ENCODE data around the gene AGPAT2.

Gene AGPAT2

DNA sequence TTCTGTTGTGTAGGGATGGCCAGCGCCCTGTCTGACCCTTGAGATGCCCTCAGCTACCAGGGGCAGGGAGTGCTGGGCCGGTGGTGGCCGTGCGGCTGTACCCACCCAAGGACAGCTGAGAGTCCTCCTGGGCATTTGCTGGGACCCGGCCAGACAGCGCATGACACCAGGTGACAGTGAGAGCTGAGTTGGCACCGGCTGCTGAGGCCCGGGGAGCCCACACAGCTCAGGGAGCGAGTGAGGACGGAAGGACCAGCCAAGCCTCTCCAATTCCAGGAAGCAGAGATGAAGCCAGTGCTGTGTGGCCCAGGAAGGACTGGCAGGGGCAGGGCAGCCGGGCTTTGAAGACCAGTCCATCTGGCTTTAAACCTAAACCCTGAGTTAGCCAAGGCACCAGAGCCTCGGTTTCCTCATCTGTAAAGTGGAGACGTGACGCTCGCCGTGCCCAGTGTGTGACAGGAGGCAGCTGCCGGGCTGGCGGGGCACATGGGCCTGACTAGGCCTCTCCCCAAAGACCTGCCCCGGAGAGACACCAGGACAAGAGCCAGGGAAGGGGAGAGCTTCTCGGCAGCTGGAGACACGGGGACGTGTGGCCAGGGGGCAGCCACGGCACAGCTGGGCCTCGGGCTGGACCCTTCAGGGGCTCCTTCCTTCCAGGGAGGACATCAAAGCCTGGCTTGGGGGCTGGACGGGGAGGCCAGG, 3.0 kb upstream of the AGPAT2 start:
- TF ChIP-seq POU2F2 (IDR thresholded peaks at IDR 0.05; ENCODE audit: low read depth, low read length) (no peak), PAX5 (IDR thresholded peaks at IDR 0.05; ENCODE audit: insufficient read depth, low read length, severe bottlenecking) (no peak), POLR2AphosphoS5 (IDR thresholded peaks at IDR 0.05; ENCODE audit: low read depth, low read length) (no peak), TAF1 (IDR thresholded peaks at IDR 0.05; ENCODE audit: low read depth, low read length) (no peak), SPI1 (IDR thresholded peaks at IDR 0.05; ENCODE audit: low read depth, low read length) (no peak), POLR2A (IDR thresholded peaks at IDR 0.05; ENCODE audit: low read depth, low read length) (no peak)
- DNase-seq (ENCODE audit: insufficient read length, low spot score), result no peak
- FAIRE-seq, result no peak

DNA sequence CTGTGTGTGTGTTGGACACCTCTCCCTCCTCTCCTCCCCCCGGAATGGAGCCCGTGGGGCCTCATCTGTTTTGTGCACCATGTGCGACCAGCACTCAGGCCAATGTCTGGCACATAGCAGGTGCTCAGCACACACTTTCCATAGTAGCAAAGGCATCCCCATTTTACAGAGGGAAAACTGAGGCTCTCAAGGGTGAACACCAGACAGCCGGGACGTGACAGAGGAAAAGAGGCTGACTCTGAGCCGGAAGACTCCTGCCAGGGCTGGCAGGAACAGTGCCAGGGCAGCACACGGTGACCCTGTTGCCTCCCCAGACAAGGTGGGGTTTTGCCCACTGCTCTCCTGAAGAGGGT, 1.8 kb upstream of the AGPAT2 start:
- TF ChIP-seq TAF1 (IDR thresholded peaks at IDR 0.05; ENCODE audit: low read depth, low read length) (no peak), POU2F2 (IDR thresholded peaks at IDR 0.05; ENCODE audit: low read depth, low read length) (no peak), PAX5 (IDR thresholded peaks at IDR 0.05; ENCODE audit: insufficient read depth, low read length, severe bottlenecking) (no peak), POLR2A (IDR thresholded peaks at IDR 0.05; ENCODE audit: low read depth, low read length) (no peak), SPI1 (IDR thresholded peaks at IDR 0.05; ENCODE audit: low read depth, low read length) (no peak), POLR2AphosphoS5 (IDR thresholded peaks at IDR 0.05; ENCODE audit: low read depth, low read length) (no peak)
- FAIRE-seq, result no peak

DNA sequence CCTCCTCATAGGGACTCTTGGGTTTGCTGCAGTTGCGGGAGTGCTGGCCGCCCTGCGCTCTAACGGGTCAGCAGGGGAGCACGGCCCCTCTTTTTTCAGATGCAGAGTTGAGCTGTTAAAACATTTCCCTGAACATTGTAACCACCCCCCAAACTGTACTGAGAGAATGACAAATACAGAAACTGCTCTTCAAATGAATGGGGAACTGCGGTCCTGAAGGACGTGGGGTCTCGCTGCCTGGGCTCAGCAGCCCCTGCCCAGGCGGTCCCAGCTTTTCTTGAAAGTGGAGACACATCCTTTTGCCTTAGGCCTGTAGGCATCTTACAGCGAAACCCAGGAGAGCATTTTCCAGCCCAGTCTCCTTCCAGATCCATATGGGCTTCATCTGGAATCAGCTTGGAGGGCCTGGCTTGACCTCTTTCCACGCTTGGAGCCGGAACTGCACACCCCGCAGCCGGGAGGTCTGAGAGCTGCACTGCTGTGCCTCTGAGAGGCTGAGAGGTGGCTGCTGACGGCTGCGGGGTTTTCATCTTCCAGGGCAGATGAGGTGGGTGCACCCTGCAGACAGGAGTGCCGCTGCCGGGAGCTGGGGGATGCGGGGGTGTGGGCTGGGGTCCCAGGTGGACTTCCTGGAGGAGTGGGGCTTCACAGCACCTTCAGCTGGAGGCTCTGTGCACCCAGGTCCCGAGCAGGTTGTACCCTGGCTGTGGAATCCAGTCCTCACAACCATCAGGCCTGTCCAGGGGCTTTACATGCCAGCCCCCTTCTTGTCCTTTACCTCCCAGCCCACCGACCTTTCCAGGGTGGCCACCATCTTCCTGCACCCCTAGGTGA, 1.2 kb upstream of the AGPAT2 start:
- FAIRE-seq, result no peak
- TF ChIP-seq PAX5 (IDR thresholded peaks at IDR 0.05; ENCODE audit: insufficient read depth, low read length, severe bottlenecking) (no peak), SPI1 (IDR thresholded peaks at IDR 0.05; ENCODE audit: low read depth, low read length) (peak; percentile 86)

More for the DNA sequence above, 1.8 kb upstream of the AGPAT2 start:
- DNase-seq (ENCODE audit: insufficient read length, low spot score), result no peak

DNA sequence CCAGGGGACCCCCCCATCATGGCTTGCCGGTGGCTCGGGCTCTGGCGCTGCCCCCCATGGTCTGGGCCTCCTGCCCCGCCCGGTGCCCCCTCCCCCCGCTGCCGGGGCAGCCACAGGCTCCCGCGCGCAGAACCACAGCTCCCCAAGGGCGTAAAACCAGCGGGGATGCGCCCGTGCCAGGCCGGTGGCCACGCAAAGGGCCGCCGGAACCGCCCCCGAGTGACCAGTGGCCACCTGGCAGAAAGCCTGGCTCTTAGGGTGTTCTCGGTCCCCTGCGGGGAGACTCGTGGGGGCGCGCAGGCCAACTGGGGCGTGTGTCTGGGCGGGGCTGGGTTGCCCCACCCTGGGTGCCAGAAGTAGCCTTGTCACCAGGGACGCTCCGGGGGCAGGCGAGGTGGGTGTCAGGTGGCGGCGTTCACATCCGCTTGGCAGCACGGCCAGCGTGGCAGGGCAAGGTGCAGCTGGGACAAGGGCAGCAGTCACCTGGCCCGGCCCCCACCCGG, 515 bp upstream of the AGPAT2 start:
- DNase-seq (ENCODE audit: insufficient read length, low spot score) (no peak), FAIRE-seq (no peak)
- no peak for TF ChIP-seq PAX5 (IDR thresholded peaks at IDR 0.05; ENCODE audit: insufficient read depth, low read length, severe bottlenecking)
- TF ChIP-seq POLR2A (IDR thresholded peaks at IDR 0.05; ENCODE audit: low read depth, low read length), result no peak
- TF ChIP-seq SPI1 (IDR thresholded peaks at IDR 0.05; ENCODE audit: low read depth, low read length), result no peak
- no peak for TF ChIP-seq POU2F2 (IDR thresholded peaks at IDR 0.05; ENCODE audit: low read depth, low read length)
- TF ChIP-seq POLR2AphosphoS5 (IDR thresholded peaks at IDR 0.05; ENCODE audit: low read depth, low read length), result no peak
- TF ChIP-seq TAF1 (IDR thresholded peaks at IDR 0.05; ENCODE audit: low read depth, low read length), result no peak

More for the DNA sequence above, 1.2 kb upstream of the AGPAT2 start:
- no peak for DNase-seq (ENCODE audit: insufficient read length, low spot score)

DNA sequence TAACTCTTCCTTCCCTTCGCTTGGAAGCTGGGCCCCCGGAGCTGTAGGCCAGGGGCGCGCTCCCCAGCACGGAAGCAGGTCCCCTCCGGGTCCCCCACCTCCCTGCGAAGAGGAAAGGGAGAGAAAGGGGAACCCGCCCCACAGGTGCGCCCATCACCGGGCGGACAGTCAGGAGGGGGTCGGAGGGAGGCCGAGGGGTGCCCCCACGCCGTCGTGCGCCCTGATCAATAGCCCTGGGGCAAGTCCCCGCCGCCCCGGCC, 793 bp downstream of the AGPAT2 start:
- TF ChIP-seq SPI1 (IDR thresholded peaks at IDR 0.05; ENCODE audit: low read depth, low read length) (0 out of 2 replicates have a peak, but pooled peaks have one; percentile 3), POU2F2 (IDR thresholded peaks at IDR 0.05; ENCODE audit: low read depth, low read length) (no peak)
- FAIRE-seq, result no peak
- no peak for DNase-seq (ENCODE audit: insufficient read length, low spot score)

DNA sequence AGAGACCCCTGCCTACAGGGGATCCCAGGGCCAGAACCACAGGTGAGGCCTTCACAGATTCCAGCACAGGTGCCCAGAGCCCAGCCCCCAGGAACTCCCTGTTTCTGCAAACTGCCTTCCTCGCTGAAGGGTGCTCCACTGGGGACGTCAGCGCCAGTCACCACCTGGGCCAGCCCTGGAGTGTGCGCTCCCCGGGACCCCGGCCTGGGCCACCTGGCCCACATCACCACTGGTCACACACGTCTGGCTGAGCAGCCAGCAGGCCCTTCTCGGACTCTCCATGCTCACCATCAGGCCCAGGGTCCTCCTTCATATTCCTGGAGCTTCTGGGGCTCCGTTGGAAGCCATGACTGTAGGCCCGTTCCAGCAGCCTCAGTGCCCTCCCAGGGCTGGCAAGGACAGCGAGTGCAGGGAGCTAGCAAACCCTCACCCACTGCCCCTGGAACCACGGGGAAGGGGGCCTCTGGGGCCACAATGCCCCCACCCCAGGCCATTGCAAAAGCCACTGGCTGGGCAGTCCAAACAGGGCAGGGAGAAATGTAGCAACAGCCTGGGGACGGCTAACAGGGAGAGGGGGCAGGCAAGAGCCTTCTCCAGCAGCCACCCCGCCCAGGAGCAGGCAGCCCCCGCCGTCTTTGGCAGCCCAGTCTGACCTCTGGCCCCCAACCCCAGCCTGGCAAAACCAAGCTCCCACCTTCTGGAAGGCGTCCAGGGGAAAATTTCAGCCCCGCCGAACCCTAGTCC, 1.3 kb downstream of the AGPAT2 start:
- no peak for TF ChIP-seq SPI1 (IDR thresholded peaks at IDR 0.05; ENCODE audit: low read depth, low read length)
- TF ChIP-seq TAF1 (IDR thresholded peaks at IDR 0.05; ENCODE audit: low read depth, low read length), result no peak
- no peak for TF ChIP-seq POLR2AphosphoS5 (IDR thresholded peaks at IDR 0.05; ENCODE audit: low read depth, low read length)
- no peak for TF ChIP-seq PAX5 (IDR thresholded peaks at IDR 0.05; ENCODE audit: insufficient read depth, low read length, severe bottlenecking)
- no peak for TF ChIP-seq POU2F2 (IDR thresholded peaks at IDR 0.05; ENCODE audit: low read depth, low read length)
- TF ChIP-seq POLR2A (IDR thresholded peaks at IDR 0.05; ENCODE audit: low read depth, low read length), result no peak
- FAIRE-seq, result no peak
- no peak for DNase-seq (ENCODE audit: insufficient read length, low spot score)

DNA sequence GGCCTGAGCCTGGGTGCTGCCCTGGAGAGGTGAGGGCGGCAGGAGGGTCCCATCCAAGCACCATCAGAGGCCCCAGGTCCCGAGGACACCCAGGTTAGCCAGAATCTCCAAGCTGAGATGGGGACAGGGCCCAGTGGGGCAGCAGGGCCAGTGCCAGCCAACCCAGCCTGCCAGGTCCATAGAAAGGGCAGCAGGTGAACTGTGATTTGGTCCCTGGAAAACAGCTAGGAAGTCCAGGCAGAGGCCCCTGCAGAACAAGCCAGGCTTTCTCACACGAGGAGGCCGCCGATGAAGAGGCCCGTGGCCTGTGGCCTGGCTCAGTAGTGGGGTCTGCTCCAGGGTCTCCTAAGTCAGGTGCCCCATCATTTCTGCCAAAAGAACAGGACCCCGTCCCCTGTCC, 2.0 kb downstream of the AGPAT2 start:
- FAIRE-seq (no peak), DNase-seq (ENCODE audit: insufficient read length, low spot score) (no peak)
- TF ChIP-seq POU2F2 (IDR thresholded peaks at IDR 0.05; ENCODE audit: low read depth, low read length), result no peak
- no peak for TF ChIP-seq TAF1 (IDR thresholded peaks at IDR 0.05; ENCODE audit: low read depth, low read length)
- no peak for TF ChIP-seq POLR2A (IDR thresholded peaks at IDR 0.05; ENCODE audit: low read depth, low read length)
- no peak for TF ChIP-seq PAX5 (IDR thresholded peaks at IDR 0.05; ENCODE audit: insufficient read depth, low read length, severe bottlenecking)
- TF ChIP-seq SPI1 (IDR thresholded peaks at IDR 0.05; ENCODE audit: low read depth, low read length), result no peak
- TF ChIP-seq POLR2AphosphoS5 (IDR thresholded peaks at IDR 0.05; ENCODE audit: low read depth, low read length), result no peak

DNA sequence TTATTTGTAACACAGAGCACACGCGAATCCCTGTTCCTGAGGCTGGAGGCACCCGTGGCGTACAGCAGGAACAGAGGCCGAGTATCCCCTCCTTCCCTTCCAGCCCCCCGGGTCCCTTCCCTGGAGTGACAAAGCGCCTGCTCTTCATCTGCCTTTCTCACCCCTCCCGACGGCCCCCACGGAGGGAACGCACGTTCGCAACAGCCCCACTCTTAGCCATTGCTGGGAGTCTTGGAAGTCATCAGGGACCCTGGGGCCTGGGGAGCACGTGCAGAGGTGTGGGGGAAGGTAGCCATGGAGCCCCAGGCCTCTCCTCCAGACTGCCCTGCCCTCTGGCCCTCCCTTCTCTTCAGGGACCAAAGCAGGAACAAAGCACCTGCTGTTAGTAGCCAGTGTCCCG, 2.5 kb downstream of the AGPAT2 start:
- DNase-seq (ENCODE audit: insufficient read length, low spot score) (no peak), FAIRE-seq (no peak)
- TF ChIP-seq SPI1 (IDR thresholded peaks at IDR 0.05; ENCODE audit: low read depth, low read length), result no peak
- no peak for TF ChIP-seq POLR2AphosphoS5 (IDR thresholded peaks at IDR 0.05; ENCODE audit: low read depth, low read length)
- TF ChIP-seq POLR2A (IDR thresholded peaks at IDR 0.05; ENCODE audit: low read depth, low read length), result no peak
- TF ChIP-seq PAX5 (IDR thresholded peaks at IDR 0.05; ENCODE audit: insufficient read depth, low read length, severe bottlenecking), result no peak

DNA sequence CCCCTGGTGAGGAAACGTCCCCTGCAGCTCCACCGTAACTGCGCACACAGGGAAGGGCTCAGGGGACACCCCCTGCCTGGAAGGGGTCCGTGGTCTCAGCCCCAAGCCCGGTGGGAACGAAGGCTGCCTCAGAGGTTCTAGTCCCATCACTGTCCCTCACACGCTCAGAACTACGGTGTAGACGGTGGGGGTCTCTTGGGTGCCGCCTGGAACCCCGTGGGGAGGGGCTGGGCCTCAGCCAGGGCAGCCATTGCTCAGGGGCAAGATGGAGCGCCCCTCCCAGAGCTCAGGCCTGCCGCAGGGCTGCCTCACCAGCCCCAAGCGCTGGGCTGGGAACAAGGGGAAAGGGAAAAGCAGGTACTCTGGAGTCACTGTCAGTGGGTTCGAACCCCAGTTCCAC, 2.9 kb downstream of the AGPAT2 start:
- FAIRE-seq, result no peak

More for the DNA sequence above, 2.9 kb downstream of the AGPAT2 start:
- DNase-seq (ENCODE audit: insufficient read length, low spot score), result no peak
- TF ChIP-seq TAF1 (IDR thresholded peaks at IDR 0.05; ENCODE audit: low read depth, low read length) (no peak), POLR2AphosphoS5 (IDR thresholded peaks at IDR 0.05; ENCODE audit: low read depth, low read length) (no peak), POLR2A (IDR thresholded peaks at IDR 0.05; ENCODE audit: low read depth, low read length) (no peak), PAX5 (IDR thresholded peaks at IDR 0.05; ENCODE audit: insufficient read depth, low read length, severe bottlenecking) (no peak), POU2F2 (IDR thresholded peaks at IDR 0.05; ENCODE audit: low read depth, low read length) (no peak), SPI1 (IDR thresholded peaks at IDR 0.05; ENCODE audit: low read depth, low read length) (no peak)
